NT2/D1 (cell line): ENCODE data around the gene RIPK3.

Experiments
- YY1 ChIP-seq: IDR thresholded peaks from 2 replicates; pipeline ENCODE4 v1.6.1; 2011; ENCODE audit not compliant: insufficient read length, insufficient read depth
- ZNF274 ChIP-seq: IDR thresholded peaks from 2 replicates; pipeline ENCODE4 v1.6.1; 2011; ENCODE audit warnings: mild to moderate bottlenecking, low read depth, low read length

DNA sequence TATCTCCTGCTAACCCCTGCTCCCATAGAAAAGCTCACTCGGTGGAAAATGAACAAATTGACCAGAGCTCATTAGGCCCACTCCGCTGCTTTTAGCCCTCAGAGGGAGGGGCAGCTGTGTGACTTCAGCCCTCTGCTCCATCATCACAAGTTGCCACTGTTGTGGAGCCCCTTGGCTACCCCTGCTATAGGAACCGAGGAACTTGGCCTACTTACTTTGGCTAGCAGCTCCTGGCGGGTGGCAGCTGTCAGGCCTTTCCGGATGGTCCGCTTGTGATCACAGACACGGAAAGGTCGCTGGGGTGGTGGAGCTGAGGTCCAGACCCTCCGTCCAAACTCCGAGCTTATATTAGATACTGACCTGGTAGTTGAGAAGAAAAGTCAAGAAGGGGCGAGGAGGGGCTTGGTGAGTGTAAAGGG, 32.6 kb downstream of the RIPK3 start:
- TF ChIP-seq ZNF274 (no peak), YY1 (no peak)
